Bronchial epithelial cell (primary cell): ENCODE results near the gene CUBN. TPM values are rescaled to one million over a fixed set of nuclear protein-coding genes. Genes with fewer than 3 reads are reported as not detected.

Experiments
- DNase-seq: peaks from one replicate; pipeline ENCODE4 v3.0.0-alpha.2; 2010; ENCODE audit warnings: low read depth
- FAIRE-seq: peaks from 2 replicates; lab custom pipeline; 2011; peaks lifted over from hg19 to GRCh38; lab: Jason Lieb, UNC
- H3K27me3 ChIP-seq: 2 replicates; pipeline ENCODE4 v1.5.1; 2011; ENCODE audit warnings: low read length; ENCODE audit not compliant: control insufficient read depth, insufficient read depth
- H3K36me3 ChIP-seq: 2 replicates; pipeline ENCODE4 v1.5.1; 2011; ENCODE audit warnings: low read length; ENCODE audit not compliant: control insufficient read depth, insufficient read depth
- H3K4me3 ChIP-seq: 2 replicates; pipeline ENCODE4 v1.5.1; 2011; ENCODE audit warnings: mild to moderate bottlenecking, low read depth, low read length, control low read depth
- CTCF ChIP-seq: IDR thresholded peaks from 2 replicates; pipeline ENCODE4 v1.5.1; 2011; ENCODE audit warnings: mild to moderate bottlenecking, moderate library complexity, low read length, control low read depth, inconsistent platforms; ENCODE audit not compliant: insufficient read depth, severe bottlenecking
- total RNA-seq: library from RNA; depleted of rRNA; stranded (reverse); fragments of >200 nt; gene quantifications from 2 replicates; pipeline ENCODE4 v1.2.1, GENCODE V29; 2014

Gene CUBN
- total RNA-seq, 1 donor from 2014 or later, result 0.53 TPM

GRCh38 chr10:17026686-17027485, 102.7 kb downstream of the CUBN start:
- FAIRE-seq (no peak), DNase-seq (peak; percentile 66)
- H3K36me3 ChIP-seq, result no peaks in the 10 kb centered on the region
- no peaks in the 10 kb centered on the region for H3K27me3 ChIP-seq
- no peak overlapping the region for H3K4me3 ChIP-seq
- no peak for TF ChIP-seq CTCF

GRCh38 chr10:17025444-17026295, 103.9 kb downstream of the CUBN start:
- TF ChIP-seq CTCF, result no peak
- Histone ChIP-seq H3K36me3 (no peaks in the 10 kb centered on the region), H3K4me3 (no peak overlapping the region), H3K27me3 (no peaks in the 10 kb centered on the region)
- FAIRE-seq (no peak), DNase-seq (peak; percentile 94)

GRCh38 chr10:17024461-17024860, 105.2 kb downstream of the CUBN start:
- Histone ChIP-seq H3K36me3 (no peaks in the 10 kb centered on the region), H3K4me3 (no peak overlapping the region), H3K27me3 (no peaks in the 10 kb centered on the region)
- no peak for TF ChIP-seq CTCF
- FAIRE-seq, result no peak
- DNase-seq, result no peak

- no peaks in the 10 kb centered on the region for H3K27me3 ChIP-seq
- DNase-seq (peak; percentile 97), FAIRE-seq (no peak)
- no peak for TF ChIP-seq CTCF
- H3K4me3 ChIP-seq, result no peak overlapping the region
- no peaks in the 10 kb centered on the region for H3K36me3 ChIP-seq
Measured at GRCh38 chr10:17023386-17024298, 106.0 kb downstream of the CUBN start.

- TF ChIP-seq CTCF, result no peak
- no peak overlapping the region for H3K4me3 ChIP-seq
- H3K36me3 ChIP-seq, result no peaks in the 10 kb centered on the region
- no peaks in the 10 kb centered on the region for H3K27me3 ChIP-seq
- no peak for DNase-seq
- no peak for FAIRE-seq
Measured at GRCh38 chr10:17022896-17023295, 106.7 kb downstream of the CUBN start.
